ENCODE results near the gene FNDC11. TPM values are rescaled to one million over a fixed set of nuclear protein-coding genes. Genes with fewer than 3 reads are reported as not detected.
A peak's percentile ranks its signal among the peaks of the same experiment; 100 is the strongest.
"Not testable (repeated sequence)": the region's sequence is repeated elsewhere in the genome, so short reads cannot be mapped to it uniquely, and the experiment has no call there.

The FNDC11 gene
- total RNA-seq, 2 donors from 2014 or later: 0.08 TPM; not detected in 1

GRCh38 chr20:63570281-63571086 is 16.5 kb downstream of the FNDC11 start:
- ATAC-seq (no peak), DNase-seq (no peak)
- intact Hi-C loops (cut with DNase I): no loop called here

- ATAC-seq; DNase-seq; intact Hi-C loops (cut with DNase I): not testable (repeated sequence)
Measured at GRCh38 chr20:63571087-63571478, 17.1 kb downstream of the FNDC11 start.

GRCh38 chr20:63572071-63572787 is 18.3 kb downstream of the FNDC11 start:
- ATAC-seq (no peak), DNase-seq (no peak)
- intact Hi-C loops (cut with DNase I): no loop called here

GRCh38 chr20:63572788-63573646 is 19.1 kb downstream of the FNDC11 start:
- DNase-seq: no peak
- intact Hi-C loops (cut with DNase I): no loop called here
- ATAC-seq: peak in 1 of 2 donors; percentile 3

DNA sequence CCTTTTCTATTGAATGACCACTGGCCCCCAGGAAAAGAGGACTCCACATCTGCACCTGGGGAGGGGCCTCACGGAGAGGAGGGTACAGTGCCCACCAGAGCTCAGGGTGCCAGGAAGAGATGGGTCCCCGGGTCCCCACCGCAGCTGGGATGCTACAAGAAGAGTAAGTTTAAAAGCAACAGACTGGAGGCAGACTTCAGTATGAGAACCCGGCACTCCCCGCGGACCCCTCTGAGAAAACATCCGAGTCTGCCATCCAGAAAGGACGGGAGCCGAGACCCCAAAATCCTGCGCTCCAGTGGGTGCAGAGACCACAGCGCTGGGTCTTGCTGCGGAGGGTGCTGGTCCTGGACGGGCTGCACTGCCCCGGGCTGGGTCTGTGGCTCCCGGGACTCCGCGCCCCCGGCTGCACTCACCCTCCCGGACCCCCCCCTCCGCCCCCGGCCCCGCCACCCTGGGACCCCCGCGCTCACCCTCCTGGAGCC is 19.7 kb downstream of the FNDC11 start:
- intact Hi-C loops (cut with DNase I): no loop called here
- peak; percentile 36 to 45 for ATAC-seq

DNA sequence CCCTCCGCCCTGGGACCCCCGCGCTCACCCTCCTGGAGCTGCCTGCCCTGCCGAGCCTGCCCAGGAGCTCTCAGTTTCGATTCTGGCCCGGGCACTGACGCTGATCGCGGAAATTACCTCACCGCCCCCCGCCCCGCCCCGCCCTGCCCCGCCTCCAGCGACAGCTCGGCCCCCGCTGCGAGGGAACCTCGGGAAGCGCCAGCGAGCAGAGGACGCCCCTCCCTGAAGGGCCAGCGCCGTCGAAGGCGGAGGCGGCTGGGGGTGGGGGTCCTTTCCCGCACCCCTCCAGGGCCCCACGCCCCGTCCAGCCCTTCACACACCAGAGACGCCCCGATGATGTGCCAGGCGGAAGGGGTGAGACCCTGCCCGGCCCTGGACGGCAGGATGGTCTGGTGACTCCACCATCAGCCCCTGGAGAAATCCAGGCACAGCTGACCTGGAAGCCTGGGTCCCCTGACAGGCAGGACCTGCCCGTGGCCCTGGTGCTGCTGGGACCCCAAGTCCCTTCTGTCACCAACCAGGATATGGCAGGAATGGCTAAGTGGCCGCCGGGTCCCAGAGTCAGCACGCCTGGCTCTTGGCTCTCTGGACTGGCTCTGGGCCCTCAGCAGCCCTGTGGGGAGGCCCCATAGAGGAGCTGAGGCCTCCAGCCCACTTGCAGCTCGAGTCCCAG is 20.3 kb downstream of the FNDC11 start, which contains the start of gene HELZ2:
Gene HELZ2 (minus strand): TSS at position 84 of the 673 bp plus-strand sequence. CDS start 1,854 bp downstream, outside the sequence.
- ATAC-seq (peak; percentile 89 to 91), DNase-seq (peak; percentile 86)
- intact Hi-C loops (cut with DNase I): no loop called here

More for the DNA sequence above, 19.7 kb downstream of the FNDC11 start:
- no peak for DNase-seq

DNA sequence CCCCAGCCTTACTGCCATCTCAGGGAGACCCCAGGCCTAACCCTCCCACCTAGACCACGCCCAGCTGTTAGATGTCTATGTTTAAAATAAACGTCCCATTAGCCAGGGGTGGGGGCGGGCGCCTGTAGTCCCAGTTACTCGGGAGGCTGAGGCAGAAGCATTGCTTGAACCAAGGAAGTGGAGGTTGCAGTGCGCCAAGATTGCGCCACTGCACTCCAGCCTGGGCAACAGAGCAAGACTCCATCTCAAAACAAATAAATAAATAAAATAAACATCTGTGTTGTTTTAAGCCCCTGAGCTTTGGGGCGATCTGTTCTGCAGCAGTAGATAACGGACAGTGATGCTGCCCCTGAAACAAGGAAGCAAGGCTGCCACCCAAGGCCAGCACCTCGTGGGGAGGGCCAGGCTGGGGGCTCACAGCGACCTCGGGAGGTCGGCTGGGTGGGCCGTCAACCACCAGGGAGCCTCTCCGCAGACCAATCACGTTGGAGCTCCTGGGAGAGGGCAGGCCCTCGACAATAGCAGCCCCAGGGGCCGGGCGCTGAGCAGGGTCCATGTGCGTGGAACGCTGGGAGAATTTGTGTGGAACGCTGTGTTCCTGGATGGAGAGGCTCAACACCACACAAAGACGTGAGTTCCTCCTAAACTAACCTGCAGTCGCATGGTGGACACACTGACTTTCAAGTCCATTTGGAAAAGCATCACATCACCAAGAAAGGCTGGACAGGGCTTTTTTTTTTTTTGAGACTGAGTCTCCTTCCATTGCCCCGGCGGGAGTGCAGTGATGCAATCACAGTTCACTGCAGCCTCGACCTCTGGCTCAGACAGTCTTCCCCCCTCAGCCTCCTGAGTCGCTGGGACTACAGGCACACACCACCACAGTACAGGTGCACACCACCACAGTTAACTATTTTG is 21.1 kb downstream of the FNDC11 start:
- DNase-seq: peak; percentile 44
- no peak for ATAC-seq
- intact Hi-C loops (cut with DNase I): no loop called here

GRCh38 chr20:63576311-63576710 is 22.4 kb downstream of the FNDC11 start:
- no peak for ATAC-seq
- intact Hi-C loops (cut with DNase I): no loop called here
- DNase-seq: no peak

DNA sequence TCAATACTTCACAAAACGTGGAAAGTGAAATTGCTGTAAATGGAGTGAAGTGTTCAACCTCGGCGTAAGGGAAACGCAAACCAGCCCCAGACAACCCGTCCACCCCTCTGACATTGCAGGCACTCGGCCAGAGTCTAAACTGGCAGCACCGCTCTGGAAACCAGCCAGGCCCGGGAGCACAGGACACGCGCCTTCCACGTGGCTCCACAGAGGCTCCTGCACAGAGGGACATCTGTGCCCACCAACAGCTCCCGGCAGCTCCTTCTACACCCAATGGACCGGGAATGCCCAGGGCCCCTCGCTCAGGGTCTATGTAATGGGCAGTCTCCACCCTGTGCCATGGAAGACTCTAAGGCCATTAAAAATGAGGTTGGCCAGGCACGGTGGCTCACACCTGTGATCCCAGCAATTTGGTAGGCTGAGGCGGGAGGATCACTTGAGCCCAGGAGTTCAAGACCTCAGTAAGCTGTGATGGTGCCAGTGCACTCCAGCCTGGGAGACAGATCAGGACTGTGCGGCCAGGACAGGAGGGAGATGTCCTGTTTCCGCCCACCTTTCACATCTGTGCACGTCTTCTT is 23.4 kb downstream of the FNDC11 start:
- intact Hi-C loops (cut with DNase I): no loop called here
- peak; percentile 72 for DNase-seq
- ATAC-seq: peak; percentile 8 to 43

GRCh38 chr20:63578224-63579016 is 24.5 kb downstream of the FNDC11 start:
- no peak for ATAC-seq
- intact Hi-C loops (cut with DNase I): no loop called here
- DNase-seq: no peak

- DNase-seq: no peak
- intact Hi-C loops (cut with DNase I): no loop called here
- no peak for ATAC-seq
Measured at GRCh38 chr20:63579017-63579694, 25.2 kb downstream of the FNDC11 start.

DNA sequence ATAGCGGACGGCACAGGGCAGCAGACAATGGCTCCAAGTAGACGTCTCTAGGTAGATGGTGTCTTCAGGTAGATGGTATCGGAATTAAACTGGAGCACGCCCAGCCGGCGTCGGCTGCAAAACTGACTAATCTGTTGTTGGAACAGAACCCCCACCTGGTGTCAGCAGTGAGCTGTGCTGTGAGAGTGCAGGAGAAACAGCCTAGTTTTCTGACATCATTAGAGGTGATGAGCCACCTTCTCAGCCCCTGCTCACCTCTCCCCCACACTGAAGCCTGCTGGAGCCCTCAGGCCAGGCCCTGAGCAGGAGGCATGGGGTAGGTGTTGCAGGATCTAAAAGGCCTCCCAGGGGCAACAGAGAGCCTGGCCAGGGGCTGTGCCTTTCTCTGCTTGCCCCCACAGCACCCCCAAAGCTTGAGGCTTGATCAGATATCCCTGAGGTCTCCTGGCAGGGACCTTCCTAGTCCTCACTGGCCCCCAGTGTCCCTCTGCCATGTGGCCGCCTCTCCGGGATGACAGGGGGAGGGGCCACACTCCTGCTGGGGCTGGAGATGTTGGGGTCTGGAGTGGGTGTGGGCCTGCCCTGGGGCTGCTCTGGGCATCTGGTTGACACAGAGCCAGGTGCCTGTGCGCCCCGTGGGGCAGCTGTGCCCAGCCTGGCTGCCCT is 27.0 kb downstream of the FNDC11 start:
- DNase-seq (peak; percentile 39), ATAC-seq (peak; percentile 14 to 57)
- intact Hi-C loops (cut with DNase I): no loop called here

DNA sequence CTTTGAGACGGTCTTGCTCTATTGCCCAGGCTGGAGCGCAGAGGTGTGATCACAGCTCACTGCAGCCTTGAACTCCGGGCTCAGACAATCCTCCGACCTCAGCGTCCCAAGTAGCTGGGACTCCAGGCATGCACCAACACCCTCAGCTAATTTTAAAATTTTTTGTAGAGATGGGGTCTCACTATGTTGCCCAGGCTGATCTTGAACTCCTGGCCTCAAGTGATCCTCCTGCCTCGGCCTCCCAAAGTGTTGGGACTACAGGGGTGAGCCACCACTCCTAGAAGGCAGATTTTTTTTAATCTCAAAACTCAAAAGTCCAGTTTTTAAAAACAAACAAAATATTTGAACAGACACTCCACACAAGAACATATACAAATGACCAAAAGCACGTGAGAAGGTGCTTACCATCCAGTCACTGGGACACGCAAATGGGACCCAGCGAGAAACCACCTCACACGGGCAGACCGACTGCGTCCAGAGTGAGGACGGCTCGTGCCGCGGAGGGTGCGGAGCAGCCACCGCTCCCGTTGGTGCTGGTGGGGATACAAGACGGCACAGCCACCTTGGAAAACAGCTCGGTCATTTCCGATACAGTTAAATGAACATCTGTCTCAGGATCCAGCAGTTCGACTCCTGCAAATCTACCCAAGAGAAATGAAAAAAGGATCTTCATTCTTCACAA is 28.6 kb downstream of the FNDC11 start:
- ATAC-seq (no peak), DNase-seq (peak; percentile 15)
- intact Hi-C loops (cut with DNase I): no loop called here

GRCh38 chr20:63585616-63586565 is 31.9 kb downstream of the FNDC11 start:
- intact Hi-C loops (cut with DNase I): no loop called here
- no peak for DNase-seq
- no peak for ATAC-seq

Data from left cardiac atrium (tissue), 4 donors.